C4-2B (cell line): ENCODE measurements around the gene CD86.

Experiments used
- ZFX ChIP-seq: fragments of 450-650 bp; IDR thresholded peaks from 2 replicates; pipeline ENCODE4 v1.6.1; 2017
- TF ChIP-seq, protein P1 (sequence below): fragments of 450-650 bp; conservative IDR thresholded peaks from 2 replicates; pipeline ENCODE4 v1.5.1; 2017; ENCODE audit warnings: mild to moderate bottlenecking

DNA sequence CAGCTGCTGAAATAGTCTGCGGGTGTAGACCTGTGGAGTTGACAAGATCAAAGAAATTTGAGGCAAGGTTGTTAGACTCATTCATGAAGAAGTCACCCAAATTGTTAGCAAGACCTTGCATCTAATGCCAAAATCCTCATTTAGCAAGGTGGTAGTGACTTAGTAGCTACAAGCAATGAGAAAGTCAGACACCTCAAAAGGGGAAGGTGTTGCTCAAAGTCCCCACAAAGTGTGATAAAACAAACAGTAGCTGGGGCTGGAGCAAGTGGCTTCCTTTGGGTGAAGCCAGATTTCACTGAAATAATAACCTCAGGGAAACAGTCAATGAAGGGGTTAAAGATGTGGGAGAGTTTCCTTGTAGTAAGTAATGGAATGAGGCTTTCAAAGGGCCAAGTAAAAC is 44.9 kb downstream of the CD86 start:
- TF ChIP-seq, protein P1, sequence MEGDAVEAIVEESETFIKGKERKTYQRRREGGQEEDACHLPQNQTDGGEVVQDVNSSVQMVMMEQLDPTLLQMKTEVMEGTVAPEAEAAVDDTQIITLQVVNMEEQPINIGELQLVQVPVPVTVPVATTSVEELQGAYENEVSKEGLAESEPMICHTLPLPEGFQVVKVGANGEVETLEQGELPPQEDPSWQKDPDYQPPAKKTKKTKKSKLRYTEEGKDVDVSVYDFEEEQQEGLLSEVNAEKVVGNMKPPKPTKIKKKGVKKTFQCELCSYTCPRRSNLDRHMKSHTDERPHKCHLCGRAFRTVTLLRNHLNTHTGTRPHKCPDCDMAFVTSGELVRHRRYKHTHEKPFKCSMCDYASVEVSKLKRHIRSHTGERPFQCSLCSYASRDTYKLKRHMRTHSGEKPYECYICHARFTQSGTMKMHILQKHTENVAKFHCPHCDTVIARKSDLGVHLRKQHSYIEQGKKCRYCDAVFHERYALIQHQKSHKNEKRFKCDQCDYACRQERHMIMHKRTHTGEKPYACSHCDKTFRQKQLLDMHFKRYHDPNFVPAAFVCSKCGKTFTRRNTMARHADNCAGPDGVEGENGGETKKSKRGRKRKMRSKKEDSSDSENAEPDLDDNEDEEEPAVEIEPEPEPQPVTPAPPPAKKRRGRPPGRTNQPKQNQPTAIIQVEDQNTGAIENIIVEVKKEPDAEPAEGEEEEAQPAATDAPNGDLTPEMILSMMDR, result no peak
- no peak for TF ChIP-seq ZFX
